ENCODE measurements around the gene NSMCE1.

The NSMCE1 gene

DNA sequence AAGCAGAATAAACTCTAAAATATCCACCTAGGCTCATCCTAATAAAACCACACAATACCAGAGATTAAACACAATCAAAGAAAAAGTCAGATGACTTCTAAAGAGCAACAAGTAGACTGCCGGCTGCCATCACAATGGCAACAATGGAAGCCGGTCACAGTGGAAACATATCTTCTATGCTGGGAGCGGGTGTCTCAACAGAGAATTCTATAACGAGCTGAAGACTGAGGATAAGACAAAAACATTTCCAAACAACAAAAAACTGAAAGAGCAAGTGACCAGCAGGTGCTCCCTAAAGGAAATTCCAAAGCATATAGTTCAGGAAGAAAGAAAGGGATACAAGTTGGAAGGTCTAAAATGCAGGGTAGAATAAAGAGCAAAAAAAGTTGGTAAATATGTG is 8.9 kb downstream of the NSMCE1 start:
- H3K4me3 Mint-ChIP-seq = no peak overlapping the region
- H3K9me3 Mint-ChIP-seq = peaks cover 4% of the 10 kb centered on the region
- no peak overlapping the region for H3K27ac Mint-ChIP-seq
- no peak for DNase-seq
- H3K4me1 Mint-ChIP-seq = peaks cover 4% of the 10 kb centered on the region
- peaks cover 4% of the 10 kb centered on the region for H3K27me3 Mint-ChIP-seq (ENCODE audit: low read depth, poor library complexity)
- peaks cover 12% of the 10 kb centered on the region for H3K36me3 Mint-ChIP-seq (ENCODE audit: low read depth)
- TF ChIP-seq, protein P1, sequence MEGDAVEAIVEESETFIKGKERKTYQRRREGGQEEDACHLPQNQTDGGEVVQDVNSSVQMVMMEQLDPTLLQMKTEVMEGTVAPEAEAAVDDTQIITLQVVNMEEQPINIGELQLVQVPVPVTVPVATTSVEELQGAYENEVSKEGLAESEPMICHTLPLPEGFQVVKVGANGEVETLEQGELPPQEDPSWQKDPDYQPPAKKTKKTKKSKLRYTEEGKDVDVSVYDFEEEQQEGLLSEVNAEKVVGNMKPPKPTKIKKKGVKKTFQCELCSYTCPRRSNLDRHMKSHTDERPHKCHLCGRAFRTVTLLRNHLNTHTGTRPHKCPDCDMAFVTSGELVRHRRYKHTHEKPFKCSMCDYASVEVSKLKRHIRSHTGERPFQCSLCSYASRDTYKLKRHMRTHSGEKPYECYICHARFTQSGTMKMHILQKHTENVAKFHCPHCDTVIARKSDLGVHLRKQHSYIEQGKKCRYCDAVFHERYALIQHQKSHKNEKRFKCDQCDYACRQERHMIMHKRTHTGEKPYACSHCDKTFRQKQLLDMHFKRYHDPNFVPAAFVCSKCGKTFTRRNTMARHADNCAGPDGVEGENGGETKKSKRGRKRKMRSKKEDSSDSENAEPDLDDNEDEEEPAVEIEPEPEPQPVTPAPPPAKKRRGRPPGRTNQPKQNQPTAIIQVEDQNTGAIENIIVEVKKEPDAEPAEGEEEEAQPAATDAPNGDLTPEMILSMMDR (IDR thresholded peaks at IDR 0.05) = no peak

DNA sequence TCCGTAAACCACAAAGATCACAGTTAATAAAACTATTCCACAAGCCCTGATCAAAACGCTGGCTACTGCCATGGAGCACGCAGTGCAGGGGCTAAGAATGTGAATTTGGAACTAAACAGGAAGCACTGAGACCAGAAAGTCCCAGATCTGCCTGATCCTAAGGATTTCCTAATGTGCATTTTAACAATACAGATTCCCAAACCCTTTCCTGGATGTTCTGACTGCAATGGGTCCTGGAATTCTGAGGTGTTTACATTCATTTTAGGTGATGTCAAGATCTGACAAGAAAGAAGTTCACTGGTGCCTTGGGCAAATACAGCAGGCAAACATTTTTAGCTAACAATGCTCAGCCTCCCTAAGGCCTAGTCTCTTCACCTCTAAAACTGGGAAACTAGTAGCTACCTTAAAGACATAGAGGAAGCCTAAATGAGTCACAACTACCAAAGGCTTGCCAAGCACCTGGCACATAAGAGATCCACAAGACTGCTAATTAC is 10.3 kb downstream of the NSMCE1 start:
- TF ChIP-seq, protein P1 (IDR thresholded peaks at IDR 0.05) = no peak
- DNase-seq = no peak
- Mint-ChIP-seq H3K27me3 (ENCODE audit: low read depth, poor library complexity) (no peaks in the 10 kb centered on the region), H3K36me3 (ENCODE audit: low read depth) (peaks cover 18% of the 10 kb centered on the region), H3K9me3 (peaks cover 4% of the 10 kb centered on the region), H3K27ac (no peak overlapping the region), H3K4me3 (no peak overlapping the region), H3K4me1 (peaks cover 4% of the 10 kb centered on the region)

DNA sequence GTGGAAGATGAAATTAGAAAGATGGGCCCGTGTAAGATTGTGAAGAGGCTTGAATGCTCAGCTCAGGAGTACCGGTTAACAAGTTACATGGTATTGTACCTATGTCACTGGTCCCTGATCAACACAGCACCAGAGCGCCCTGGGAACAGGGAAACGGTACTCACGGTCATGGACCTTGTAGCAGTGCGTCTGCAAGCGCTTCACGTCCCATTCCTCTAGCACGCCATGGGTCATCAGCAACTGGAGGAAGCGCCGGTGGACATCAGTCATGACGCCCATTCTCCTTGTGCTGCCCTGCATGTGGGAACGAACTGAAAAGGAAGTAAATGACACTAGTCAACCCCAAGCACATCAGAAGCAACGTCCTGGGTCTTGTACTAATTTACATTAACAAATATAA is 11.3 kb downstream of the NSMCE1 start:
- DNase-seq = no peak
- no peak overlapping the region for H3K27ac Mint-ChIP-seq
- H3K27me3 Mint-ChIP-seq (ENCODE audit: low read depth, poor library complexity) = no peaks in the 10 kb centered on the region
- peaks cover 4% of the 10 kb centered on the region for H3K9me3 Mint-ChIP-seq
- H3K36me3 Mint-ChIP-seq (ENCODE audit: low read depth) = peaks cover 18% of the 10 kb centered on the region
- H3K4me1 Mint-ChIP-seq = peaks cover 3% of the 10 kb centered on the region
- H3K4me3 Mint-ChIP-seq = no peak overlapping the region
- TF ChIP-seq, protein P1 (IDR thresholded peaks at IDR 0.05) = no peak

DNA sequence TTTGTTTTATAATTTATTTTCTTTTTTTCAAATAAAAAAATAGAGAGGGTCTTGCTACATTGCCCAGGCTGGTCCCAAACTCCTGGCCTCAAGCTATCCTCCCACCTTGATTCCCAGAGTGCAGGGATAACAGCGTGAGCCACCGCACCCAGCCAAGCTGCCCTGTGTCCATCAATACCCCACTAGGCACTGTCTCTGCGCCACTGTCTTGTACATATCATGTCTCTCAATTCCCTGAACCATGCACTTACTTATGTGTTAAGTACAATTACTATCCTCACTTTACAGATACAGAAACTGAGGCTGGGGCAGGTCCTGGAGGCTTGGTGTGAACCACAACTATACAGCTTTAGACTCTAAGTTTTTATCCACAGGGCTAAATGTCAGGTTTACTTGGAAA is 11.7 kb downstream of the NSMCE1 start:
- H3K9me3 Mint-ChIP-seq = peaks cover 4% of the 10 kb centered on the region

DNA sequence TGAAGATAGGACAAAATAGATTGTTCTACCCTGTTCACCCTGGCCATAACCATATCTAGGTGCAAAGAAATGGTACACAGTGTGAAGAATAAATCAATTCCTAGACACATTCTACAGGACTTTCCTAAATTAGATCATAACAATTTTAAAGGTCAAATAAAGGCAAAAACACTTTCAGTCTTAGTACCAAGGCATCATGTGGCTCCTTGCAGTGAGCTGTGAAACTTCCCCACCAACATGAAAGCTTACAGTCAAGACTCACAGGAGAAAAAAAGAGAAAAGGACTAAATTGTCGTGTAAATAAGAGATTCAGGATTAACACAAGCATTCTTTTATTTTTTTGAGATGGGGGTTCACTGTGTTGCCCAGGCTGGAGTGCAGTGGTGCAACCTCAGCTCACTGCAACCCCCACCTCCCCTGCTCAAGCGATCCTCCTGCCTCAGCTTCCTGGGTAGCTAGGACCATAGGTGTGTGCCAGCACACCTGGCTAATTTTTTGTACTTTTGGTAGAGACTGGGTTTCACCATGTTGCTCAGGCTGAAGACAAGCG is 14.2 kb downstream of the NSMCE1 start:
- Mint-ChIP-seq H3K27me3 (ENCODE audit: low read depth, poor library complexity) (no peaks in the 10 kb centered on the region), H3K36me3 (ENCODE audit: low read depth) (peaks cover 38% of the 10 kb centered on the region), H3K4me3 (no peak overlapping the region)

More for the DNA sequence above, 11.7 kb downstream of the NSMCE1 start:
- H3K36me3 Mint-ChIP-seq (ENCODE audit: low read depth) = peaks cover 20% of the 10 kb centered on the region
- no peak overlapping the region for H3K27ac Mint-ChIP-seq
- no peaks in the 10 kb centered on the region for H3K4me1 Mint-ChIP-seq
- TF ChIP-seq, protein P1 (IDR thresholded peaks at IDR 0.05) = no peak
- no peak overlapping the region for H3K4me3 Mint-ChIP-seq
- no peaks in the 10 kb centered on the region for H3K27me3 Mint-ChIP-seq (ENCODE audit: low read depth, poor library complexity)
- no peak for DNase-seq

More for the DNA sequence above, 14.2 kb downstream of the NSMCE1 start:
- Mint-ChIP-seq H3K27ac (no peak overlapping the region), H3K9me3 (peaks cover 4% of the 10 kb centered on the region), H3K4me1 (peaks cover 5% of the 10 kb centered on the region)
- DNase-seq = no peak
- TF ChIP-seq, protein P1 (IDR thresholded peaks at IDR 0.05) = no peak

All from nephron progenitor cell (in vitro differentiated cells).